ENCODE data around the gene SLC38A2. TPM values are rescaled to one million over a fixed set of nuclear protein-coding genes. Genes with fewer than 3 reads are reported as not detected.

The SLC38A2 gene
- total RNA-seq, result 523 and 662 TPM in 2 replicates

GRCh38 chr12:46372544-46373300 lies at the start of gene SLC38A2:
TSS of gene SLC38A2 (minus strand) at chr12:46372773. CDS start at chr12:46371293, 1,480 bp downstream.

Other genes starting within 250 kb of the SLC38A2 start
- gene SLC38A1, start 103.7 kb downstream of the SLC38A2 start, total RNA-seq, result 150 and 152 TPM in 2 replicates